ENCODE data around the gene PTRHD1. TPM values are rescaled to one million over a fixed set of nuclear protein-coding genes. Genes with fewer than 3 reads are reported as not detected.
A peak's percentile ranks its signal among the peaks of the same experiment; 100 is the strongest.

The PTRHD1 gene
- total RNA-seq, 3 donors from 2014 or later (not counting 1 experiment from before 2014, with no cell fraction given): 12.7 to 22.9 (median 15.9) TPM

GRCh38 chr2:24833821-24834732 is 40.9 kb upstream of the PTRHD1 start:
- Histone ChIP-seq H3K27me3 (ENCODE audit: control insufficient read depth, insufficient read depth, low read length) (no peaks in the 10 kb centered on the region), H3K36me3 (ENCODE audit: control insufficient read depth, insufficient read depth, low read length) (no peaks in the 10 kb centered on the region), H3K27ac (ENCODE audit: low read length) (no peak overlapping the region), H3K4me3 (ENCODE audit: low read length) (no peak overlapping the region), H3K4me1 (ENCODE audit: control insufficient read depth, insufficient read depth, low read length) (no peaks in the 10 kb centered on the region), H3K9me3 (ENCODE audit: control insufficient read depth, insufficient read depth, low read length) (no peaks in the 10 kb centered on the region)
- no peaks in the 10 kb centered on the region for H3K27me3 Mint-ChIP-seq (ENCODE audit: low read depth in 2 of 2)
- 98% methylated on average over 32 of the region's 32 CpGs for WGBS (ENCODE audit: insufficient coverage)
- no peaks in the 10 kb centered on the region for H3K36me3 Mint-ChIP-seq
- TF ChIP-seq, protein P1, sequence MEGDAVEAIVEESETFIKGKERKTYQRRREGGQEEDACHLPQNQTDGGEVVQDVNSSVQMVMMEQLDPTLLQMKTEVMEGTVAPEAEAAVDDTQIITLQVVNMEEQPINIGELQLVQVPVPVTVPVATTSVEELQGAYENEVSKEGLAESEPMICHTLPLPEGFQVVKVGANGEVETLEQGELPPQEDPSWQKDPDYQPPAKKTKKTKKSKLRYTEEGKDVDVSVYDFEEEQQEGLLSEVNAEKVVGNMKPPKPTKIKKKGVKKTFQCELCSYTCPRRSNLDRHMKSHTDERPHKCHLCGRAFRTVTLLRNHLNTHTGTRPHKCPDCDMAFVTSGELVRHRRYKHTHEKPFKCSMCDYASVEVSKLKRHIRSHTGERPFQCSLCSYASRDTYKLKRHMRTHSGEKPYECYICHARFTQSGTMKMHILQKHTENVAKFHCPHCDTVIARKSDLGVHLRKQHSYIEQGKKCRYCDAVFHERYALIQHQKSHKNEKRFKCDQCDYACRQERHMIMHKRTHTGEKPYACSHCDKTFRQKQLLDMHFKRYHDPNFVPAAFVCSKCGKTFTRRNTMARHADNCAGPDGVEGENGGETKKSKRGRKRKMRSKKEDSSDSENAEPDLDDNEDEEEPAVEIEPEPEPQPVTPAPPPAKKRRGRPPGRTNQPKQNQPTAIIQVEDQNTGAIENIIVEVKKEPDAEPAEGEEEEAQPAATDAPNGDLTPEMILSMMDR (IDR thresholded peaks at IDR 0.05): no peak
- H3K4me1 Mint-ChIP-seq: peaks cover 0 to 5% of the 10 kb centered on the region in 2 donors
- DNase-seq: no peak
- intact Hi-C loops (cut with micrococcal nuclease): no loop called here
- H3K9me3 Mint-ChIP-seq: no peaks in the 10 kb centered on the region
- ATAC-seq: no peak
- no peak overlapping the region for H3K4me3 Mint-ChIP-seq
- no peak overlapping the region for H3K27ac Mint-ChIP-seq

DNA sequence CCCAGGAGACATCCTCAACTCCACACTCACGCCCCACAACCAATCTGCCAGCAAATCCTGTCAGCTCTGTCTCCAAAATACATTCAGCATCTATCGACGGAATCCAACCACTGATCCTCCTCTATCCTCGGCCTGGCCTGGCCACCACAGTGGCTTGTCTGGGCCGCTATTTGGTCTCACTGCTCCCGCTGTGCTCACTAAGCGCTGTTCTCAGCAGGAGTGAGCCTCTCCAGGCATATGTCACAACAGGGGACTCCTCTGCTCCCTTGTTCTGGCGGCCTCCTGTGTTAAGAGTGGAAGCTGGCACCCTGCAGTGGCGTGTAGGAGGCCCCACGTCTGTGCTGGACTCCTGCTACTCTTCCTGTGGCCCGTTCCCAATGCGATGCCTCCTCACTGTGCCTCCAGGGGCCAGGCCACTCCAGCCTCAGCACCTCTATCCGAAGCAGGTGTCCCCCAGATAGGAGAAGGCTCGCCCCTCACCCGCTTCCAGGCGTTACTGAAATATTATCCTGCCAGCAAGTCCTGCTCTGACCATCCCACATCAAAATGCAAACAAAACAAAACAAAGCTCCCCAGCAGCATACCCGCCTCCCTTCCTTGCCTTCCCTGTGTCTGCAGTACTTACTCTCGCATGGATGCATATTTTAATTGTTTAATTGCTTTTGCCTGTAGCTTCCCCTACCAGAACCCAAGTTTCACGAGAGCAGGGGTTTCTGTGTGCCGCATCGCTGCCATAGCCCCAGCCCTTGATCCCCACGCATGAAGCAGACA is 39.9 kb upstream of the PTRHD1 start:
- Mint-ChIP-seq H3K36me3 (no peaks in the 10 kb centered on the region), H3K27me3 (ENCODE audit: low read depth in 2 of 2) (no peaks in the 10 kb centered on the region), H3K27ac (peak overlapping the region in 1 of 2 donors; percentile 56), H3K4me3 (no peak overlapping the region), H3K9me3 (no peaks in the 10 kb centered on the region), H3K4me1 (peaks cover 0 to 5% of the 10 kb centered on the region in 2 donors)
- intact Hi-C loops (cut with micrococcal nuclease): no loop called here
- Histone ChIP-seq H3K27me3 (ENCODE audit: control insufficient read depth, insufficient read depth, low read length) (no peaks in the 10 kb centered on the region), H3K4me3 (ENCODE audit: low read length) (no peak overlapping the region), H3K27ac (ENCODE audit: low read length) (no peak overlapping the region), H3K4me1 (ENCODE audit: control insufficient read depth, insufficient read depth, low read length) (no peaks in the 10 kb centered on the region), H3K36me3 (ENCODE audit: control insufficient read depth, insufficient read depth, low read length) (no peaks in the 10 kb centered on the region), H3K9me3 (ENCODE audit: control insufficient read depth, insufficient read depth, low read length) (no peaks in the 10 kb centered on the region)
- TF ChIP-seq, protein P1 (IDR thresholded peaks at IDR 0.05): no peak
- WGBS (ENCODE audit: insufficient coverage): 95% methylated on average over 22 of the region's 22 CpGs
- no peak for ATAC-seq
- DNase-seq: no peak

- Mint-ChIP-seq H3K4me3 (no peak overlapping the region), H3K9me3 (no peaks in the 10 kb centered on the region), H3K36me3 (no peaks in the 10 kb centered on the region), H3K27me3 (ENCODE audit: low read depth in 2 of 2) (no peaks in the 10 kb centered on the region), H3K27ac (peak overlapping the region in 1 of 2 donors; percentile 56), H3K4me1 (peaks cover 4 to 10% of the 10 kb centered on the region in 2 donors)
- 88% methylated on average over 9 of the region's 9 CpGs for WGBS (ENCODE audit: insufficient coverage)
- Histone ChIP-seq H3K9me3 (ENCODE audit: control insufficient read depth, insufficient read depth, low read length) (no peaks in the 10 kb centered on the region), H3K27ac (ENCODE audit: low read length) (no peak overlapping the region), H3K36me3 (ENCODE audit: control insufficient read depth, insufficient read depth, low read length) (no peaks in the 10 kb centered on the region), H3K27me3 (ENCODE audit: control insufficient read depth, insufficient read depth, low read length) (no peaks in the 10 kb centered on the region), H3K4me3 (ENCODE audit: low read length) (no peak overlapping the region), H3K4me1 (ENCODE audit: control insufficient read depth, insufficient read depth, low read length) (peaks cover 1% of the 10 kb centered on the region)
- intact Hi-C loops (cut with micrococcal nuclease): no loop called here
- ATAC-seq (no peak), DNase-seq (no peak)
- TF ChIP-seq, protein P1 (IDR thresholded peaks at IDR 0.05): no peak
These were observed 39.3 kb upstream of the PTRHD1 start for GRCh38 chr2:24832521-24832920.
